NCI-H2227 treated with DMSO at 0.1 percent for 48 hours (cell line): Measurements from ENCODE around the gene CEP112.

Experiments used
- DNase-seq: peaks from one replicate; lab custom pipeline; 2025; lab: John Stamatoyannopoulos, UW

CEP112 gene

DNA sequence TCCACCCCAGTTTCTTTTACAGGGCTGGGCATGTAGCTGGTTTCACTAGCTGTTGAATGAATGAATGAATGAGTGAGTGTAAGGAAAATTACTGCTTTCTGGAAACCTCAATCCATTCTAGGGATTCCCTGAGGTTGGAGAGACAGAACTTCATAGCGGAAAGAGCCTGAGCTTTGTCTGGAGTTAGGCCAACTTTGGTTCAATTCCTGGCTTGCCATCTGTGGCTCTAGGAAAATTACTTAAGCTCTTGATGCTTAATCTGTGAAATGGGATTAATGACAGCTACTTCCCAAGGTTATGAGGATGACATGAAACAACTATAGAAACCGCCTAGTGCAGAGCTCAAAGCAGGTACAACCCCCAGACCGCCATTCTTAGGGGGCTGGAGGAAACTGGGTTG is 554.1 kb downstream of the CEP112 start:
- no peak for DNase-seq

DNA sequence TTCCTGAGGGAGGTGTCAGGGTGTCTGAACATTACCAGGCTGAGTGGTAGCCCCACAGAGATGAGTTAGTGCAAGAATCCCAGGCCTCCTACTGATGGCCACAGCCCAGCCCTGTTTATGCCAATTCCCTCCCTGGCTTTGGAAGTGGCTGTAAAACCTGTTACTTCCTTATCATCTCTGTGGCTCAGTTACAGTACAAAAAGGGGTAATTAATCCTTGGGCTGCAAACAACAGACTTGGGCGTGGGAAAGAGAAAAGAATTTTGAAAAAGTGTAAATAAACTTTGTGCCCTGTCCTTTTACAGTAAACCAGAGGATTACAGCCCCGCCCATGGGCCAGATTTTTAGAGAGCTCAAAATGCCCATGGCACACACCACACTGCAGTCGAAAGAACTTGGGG is 557.4 kb downstream of the CEP112 start:
- DNase-seq, result no peak

DNA sequence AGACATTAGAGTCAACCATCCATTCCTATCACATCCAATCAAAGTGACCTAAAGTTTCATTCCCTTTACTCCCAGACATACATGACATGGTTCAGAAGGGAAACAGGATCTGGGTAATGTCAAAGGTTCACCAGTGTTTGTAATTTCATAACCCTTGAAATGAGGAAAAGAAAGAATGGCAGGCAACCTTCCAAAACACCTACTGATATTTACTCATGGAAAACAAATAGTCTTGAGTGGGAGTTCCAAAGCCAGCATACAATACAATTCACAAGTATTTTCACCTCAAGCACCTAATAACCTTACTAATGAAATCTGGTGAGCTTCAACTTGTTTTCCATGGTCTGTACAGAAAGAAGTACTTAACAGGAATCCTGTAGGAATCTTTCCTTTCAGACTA is 557.9 kb downstream of the CEP112 start:
- DNase-seq, result no peak

DNA sequence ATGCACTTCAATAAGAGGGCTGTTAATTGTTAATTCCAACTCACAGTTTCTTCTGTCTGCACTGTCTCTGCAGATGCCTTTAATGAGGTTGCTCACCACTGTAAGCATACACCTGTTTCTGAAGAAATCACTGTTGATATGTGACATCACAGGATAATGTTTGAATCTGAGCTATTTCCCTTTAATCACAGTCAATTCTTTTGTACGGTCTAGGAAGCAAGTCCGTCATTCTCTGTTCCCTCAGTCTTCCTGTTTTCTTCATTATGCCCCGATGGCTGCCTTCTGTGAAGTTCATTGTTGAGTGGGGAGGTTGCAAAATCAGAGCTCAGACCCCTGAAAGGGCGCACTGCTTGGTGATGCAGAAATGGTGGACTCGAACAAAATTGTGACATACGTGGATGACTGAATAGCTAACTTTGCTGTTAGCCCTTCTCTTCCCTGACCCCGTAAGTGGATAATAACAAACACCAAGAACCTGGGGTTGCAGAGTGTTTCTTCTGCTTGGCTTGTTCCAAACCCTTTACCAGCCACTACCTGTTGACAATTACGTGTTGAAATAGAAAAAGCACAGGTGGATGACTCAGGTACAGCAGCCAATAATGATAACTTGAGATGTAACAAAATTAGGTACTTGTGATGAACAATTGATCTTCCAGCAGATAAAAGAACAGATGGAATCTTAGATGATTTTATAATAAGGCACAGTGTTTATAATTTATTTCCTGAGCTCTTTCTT is 558.6 kb downstream of the CEP112 start:
- DNase-seq, result no peak

DNA sequence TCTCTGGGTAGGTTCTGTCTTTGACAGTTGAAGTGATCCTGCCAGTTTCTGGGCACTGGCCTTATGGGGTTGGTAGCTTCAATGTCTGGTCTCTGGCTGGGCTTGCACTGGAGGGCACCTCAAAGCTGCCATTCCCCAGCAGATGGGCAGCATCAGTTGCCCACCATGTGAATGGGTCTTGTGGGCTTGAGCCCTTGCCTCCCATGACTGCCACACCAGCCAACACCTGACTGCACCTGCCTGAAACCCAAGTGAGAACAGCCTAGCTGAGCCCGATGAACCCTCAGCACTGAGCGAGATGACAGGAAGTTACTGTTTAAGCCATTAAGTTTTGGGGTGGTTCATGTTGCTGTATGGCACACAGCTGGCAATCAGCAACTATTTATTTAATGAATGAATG is 561.4 kb downstream of the CEP112 start:
- no peak for DNase-seq

DNA sequence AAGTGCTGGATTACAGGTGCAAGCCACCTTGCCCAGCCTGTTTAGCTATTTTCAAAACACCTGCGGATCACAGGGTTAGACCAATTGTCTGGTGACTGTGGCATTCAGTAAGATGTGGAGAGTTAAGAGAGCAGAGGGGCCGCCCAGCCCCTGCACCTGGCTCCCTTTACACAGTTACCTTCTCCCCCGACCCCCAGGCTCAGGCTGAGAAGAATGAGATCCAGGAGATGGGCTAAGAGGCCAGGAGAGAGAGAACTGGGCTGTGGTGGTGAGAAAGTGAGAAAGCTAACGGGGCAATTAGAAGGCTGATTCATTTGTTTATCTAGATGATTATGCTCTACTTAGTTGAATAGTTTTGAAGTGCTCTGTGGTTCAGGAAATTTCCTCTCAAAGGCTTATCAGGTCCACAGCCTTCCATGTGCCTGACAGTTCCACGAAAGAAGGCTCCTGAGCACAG is 562.7 kb downstream of the CEP112 start:
- no peak for DNase-seq

DNA sequence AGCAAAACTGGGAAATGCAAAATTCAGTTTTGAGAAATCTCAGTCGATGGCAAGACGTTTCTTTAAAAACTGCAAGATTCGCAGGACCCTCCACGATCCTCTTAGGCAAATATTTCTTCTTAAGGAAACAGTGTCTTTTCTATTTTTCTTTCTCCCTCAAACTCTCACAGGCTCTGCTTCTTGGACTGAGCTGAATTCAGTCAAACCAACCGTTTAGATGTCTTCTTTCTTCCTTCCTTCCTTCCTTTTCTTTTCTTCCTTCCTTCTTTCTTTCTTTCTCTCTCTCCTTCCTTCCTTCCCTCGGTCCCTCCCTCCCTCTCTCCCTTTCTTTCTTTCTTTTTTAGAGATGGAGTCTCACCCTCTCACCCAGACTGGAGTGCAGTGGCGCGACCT is 563.3 kb downstream of the CEP112 start:
- no peak for DNase-seq

DNA sequence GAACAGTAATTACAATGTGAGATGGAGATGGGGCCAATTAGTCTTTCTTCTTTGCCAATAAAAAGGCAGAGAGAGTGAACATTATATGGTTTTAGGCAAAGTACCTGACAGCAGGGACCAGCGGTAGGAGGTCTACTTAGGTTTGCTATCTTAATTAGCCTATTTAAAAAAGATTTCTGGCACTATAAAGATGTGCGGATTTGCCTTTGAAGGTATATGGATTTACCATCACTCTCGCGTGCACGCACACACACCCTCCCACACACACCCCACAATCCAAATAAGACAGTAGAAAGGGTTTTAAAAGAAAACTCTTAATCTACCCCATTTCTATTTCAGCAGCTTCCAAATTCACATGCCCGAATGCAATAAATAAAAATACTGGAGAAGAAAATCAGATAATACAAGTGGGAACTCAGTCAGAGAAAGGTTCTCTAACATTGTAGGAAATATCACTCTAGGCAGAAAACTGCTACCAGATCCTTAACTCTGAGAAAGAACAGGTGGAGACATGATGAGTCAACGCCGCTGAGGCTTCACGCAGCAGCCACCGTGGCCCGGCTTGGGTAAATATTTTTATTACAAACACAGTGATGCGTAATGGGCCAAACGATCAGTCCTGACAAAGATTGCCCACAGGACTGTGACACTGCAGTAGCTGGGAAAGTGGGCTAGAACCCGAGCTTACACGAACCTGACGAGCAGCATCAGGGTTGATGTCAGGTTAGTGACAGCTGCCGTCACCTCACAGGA is 563.9 kb downstream of the CEP112 start:
- DNase-seq, result no peak

DNA sequence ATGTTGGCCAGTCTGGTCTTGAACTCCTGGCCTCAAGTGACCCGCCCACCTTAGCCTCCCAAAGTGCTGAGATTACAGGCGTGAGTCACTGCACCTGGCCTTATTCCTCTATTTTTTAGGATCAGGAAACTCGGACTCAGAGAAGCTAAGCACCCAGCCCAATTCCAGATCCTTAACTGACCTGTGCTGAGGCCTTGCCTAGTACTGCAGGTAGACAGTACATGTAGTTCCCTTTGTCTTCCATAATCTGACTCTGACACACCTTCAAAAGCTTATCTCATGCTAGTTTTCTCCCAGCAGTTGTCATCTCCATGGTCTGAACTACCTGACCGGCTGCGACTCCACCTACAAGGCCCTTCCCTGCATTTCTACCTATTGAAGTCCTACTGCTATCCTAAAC is 564.8 kb downstream of the CEP112 start:
- DNase-seq, result no peak

DNA sequence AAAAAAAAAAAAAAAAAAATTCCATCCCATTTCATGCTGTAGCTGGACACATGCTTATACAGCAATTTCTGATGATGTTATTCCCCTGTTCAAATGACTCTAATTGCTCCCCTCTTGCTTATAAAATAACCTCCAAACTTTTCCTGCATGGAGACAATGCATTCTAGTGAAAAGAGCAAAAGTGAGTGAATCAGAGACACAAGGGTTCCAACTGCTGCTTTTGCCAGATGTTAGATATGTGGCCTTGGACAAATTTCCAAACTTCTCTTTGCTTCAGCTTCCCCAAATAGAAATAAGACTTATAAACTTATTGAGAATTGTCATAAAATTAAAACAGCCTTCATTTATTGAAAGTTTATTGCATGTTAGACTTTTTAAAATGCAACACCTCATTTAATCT is 565.5 kb downstream of the CEP112 start:
- no peak for DNase-seq

DNA sequence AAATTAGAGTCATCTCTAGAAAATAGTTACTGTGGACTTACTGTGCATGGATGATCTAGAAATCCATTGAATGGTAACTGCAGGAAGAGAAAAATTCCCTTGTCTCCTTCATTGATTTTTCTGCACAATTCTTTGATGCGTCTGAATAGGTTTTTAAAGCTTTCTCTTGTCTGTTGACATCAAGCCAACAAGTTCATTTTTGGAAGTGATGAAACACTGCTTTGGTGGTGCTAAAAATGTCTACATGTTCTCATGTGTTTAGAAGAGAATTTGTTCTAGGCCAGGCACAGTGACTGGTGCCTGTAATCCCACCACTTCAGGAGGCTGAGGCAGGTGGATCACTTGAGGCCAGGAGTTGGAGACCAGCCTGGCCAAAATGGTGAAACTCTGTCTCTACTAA is 573.4 kb downstream of the CEP112 start:
- DNase-seq, result no peak

DNA sequence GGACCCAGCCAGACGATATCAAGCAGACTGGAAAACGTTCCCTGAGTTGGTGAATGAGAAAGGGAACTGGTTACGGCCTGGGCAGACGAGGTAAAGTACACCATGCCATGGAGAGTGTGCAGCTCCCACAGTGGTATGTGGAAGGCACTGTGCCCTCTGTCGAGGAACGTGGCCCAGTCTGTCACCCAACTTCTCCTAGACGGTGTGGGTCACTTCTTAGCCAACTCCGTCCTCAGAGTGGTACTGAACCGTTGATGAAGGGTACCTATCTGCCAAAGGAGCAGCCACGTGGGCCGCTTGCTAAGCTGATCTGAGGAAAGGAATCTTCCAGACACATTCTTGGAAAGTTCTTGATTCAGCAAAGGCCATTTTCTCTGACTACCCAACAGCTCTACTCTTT is 574.4 kb downstream of the CEP112 start:
- no peak for DNase-seq

DNA sequence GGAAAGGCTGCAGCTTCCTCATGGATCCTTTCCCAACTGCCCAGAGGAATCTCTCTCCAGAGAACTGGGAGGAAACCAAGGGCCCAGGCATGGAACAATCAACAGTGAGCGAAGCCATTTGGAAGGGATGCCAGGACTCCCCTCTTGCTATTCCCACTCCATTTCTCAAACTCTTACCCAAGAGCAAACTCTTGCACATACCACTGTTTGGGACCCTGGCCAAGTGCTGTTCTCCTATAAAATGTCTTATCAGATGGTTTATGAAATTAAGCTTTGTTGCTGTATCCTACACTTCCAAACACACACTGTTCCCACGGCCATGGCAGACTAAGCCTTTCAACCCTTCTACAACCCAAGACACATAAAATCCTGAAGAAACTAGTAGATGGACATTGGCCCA is 582.2 kb downstream of the CEP112 start:
- no peak for DNase-seq

DNA sequence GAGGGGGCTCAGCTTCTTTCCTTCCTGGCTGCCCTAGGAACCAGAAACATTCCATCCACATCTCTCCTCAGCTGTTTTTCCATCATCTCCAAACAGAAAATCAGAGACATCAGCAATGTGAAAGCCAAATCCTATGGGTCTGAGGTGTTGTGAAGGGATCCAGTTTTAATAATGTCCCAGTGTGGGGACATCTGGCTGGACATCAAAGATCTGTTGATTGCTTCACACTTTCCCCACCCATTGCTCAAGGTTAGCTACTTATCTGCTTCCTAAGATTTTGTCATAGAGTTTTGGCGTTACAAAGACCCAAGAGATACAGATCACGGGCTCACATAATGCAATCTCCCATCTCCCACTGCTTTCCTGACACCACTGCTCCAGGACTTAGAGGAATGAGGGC is 582.6 kb downstream of the CEP112 start:
- DNase-seq, result no peak

DNA sequence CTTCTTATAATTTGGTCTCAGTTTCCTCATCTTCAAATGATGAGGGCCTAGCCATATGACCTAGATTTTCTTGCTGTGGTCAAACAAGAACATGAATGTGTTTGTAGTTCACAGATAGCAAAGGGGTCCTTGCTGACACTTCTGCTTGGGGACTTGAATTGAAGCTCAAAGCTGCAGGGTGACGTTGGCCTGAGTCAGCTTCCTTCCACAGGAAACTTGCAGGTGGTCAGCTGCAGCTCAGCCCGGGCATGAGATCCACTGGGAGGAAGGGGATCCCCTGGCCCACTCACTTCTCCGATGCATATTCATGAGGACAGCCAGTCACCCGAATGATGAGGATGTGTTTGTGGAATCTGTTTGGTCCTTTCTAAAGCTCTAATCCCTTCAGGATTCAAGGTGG is 587.9 kb downstream of the CEP112 start:
- DNase-seq, result no peak

DNA sequence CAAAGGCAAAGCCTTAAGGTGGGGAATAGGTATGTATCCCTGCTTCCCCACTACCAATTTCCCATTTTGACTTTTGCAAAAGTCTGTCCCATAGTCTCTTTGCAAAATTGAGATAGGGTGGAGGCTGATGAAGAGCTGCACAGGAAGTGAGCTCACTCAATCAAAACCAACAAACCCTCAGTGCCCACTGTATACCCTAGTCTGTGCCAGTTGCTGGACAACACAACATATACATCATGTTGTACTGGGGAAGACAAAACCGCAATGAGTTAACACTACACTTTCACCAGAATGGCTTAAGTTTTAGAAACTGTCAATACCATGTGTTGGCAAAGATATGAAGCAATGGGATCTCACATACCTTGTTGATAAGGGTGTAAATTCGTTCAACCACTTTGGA is 590.1 kb downstream of the CEP112 start:
- DNase-seq, result no peak

DNA sequence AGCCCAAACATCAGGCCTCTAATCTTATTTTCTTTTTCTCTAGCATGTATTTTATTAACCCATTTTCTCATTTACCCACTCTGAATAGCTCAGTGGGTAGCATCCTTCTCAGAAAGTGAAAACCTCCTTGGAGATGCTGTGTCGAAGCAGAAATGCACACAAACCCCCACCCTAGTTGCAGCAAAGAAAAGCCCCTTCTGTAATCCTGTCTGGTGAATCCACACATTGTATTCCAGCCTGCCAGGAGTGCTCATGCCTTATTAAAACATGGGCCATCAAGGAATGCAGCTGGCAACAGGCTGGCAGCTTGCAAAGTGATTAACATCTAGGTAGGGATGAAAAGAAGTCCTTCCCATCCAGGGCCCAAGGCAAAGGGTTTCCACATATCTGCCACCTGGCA is 590.8 kb downstream of the CEP112 start:
- no peak for DNase-seq

DNA sequence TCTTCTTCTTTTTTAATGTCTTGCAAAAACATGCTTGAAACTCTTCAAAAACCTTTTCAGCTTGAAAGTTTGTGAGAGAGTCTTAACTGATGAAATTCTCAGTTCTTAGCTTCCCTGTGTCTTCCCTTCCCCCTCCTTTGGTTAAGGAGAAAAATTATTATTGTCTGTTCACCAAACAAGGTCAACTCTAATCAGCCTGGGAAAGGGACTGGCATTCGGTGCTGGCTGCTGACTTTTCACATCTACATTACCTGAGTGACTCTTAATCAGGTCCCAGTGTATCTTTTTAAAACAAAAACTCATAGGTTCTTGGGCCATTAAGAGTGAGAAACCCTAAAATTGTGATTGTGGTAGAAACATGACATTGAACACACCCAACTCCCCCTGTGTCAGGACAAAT is 591.4 kb downstream of the CEP112 start:
- DNase-seq, result no peak

DNA sequence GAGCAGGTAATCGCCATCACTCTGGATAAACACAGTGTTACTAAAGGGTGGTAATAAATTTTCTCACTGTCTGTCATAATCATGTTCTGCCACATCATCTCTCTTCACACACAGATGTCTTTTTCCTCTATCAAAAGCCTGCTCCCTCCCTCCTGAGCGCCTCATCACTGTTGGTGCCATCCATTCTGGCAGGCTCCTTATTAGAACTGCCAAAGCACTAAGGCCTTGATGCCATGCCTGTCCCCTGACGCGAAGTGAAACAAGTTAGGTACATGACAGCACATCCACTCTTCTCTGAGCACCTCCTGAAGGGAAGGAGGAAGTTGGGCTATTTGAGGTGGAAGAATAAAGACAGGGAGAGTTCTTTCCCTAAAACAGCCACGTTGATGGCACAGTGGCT is 592.3 kb downstream of the CEP112 start:
- no peak for DNase-seq

DNA sequence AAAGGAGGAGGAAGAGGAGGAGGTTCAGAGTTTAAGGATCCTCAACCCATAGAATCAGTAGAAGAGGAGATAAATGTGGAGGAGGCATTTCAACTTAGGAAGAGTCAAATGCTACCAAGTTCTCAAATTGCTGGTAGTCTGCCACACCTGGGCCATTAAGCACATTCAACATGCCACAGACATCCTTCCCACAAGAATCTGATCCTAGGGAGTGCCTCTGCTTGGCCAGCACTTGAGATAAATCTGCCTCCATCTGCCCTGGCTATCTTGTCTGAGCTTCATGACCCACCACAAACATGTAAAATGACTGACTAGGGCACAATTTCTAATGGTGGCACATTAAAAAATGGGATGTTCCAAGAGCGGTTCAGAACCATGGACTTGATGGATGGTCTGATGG is 593.2 kb downstream of the CEP112 start:
- DNase-seq, result no peak

DNA sequence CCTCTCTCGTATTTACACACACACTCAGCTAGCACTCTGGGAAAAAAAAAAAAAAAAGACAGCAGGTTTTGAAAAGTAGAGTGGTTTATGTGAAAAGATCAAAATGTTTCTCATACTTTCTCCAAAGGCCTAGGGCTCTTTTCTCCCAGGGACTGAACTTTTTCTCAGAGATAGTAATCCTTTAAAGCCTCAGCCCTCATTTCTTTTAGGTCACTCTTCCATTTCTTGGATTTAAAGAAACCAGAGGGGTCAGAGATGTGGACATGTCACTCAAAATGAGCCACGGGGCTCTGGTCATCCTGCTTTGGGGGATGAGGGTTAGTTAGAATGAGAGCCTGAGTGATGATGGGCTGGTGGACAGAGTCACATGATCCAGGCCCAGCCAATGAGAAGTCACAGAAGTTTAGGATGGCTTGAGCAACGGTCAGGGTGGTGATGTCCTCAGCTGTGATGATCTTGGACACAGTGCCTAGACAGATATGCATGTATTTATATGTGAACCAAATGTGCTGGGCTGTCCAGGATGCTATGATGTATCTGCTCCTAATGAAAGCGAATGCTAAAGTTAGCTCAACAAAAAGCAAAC is 596.8 kb downstream of the CEP112 start:
- DNase-seq, result no peak

DNA sequence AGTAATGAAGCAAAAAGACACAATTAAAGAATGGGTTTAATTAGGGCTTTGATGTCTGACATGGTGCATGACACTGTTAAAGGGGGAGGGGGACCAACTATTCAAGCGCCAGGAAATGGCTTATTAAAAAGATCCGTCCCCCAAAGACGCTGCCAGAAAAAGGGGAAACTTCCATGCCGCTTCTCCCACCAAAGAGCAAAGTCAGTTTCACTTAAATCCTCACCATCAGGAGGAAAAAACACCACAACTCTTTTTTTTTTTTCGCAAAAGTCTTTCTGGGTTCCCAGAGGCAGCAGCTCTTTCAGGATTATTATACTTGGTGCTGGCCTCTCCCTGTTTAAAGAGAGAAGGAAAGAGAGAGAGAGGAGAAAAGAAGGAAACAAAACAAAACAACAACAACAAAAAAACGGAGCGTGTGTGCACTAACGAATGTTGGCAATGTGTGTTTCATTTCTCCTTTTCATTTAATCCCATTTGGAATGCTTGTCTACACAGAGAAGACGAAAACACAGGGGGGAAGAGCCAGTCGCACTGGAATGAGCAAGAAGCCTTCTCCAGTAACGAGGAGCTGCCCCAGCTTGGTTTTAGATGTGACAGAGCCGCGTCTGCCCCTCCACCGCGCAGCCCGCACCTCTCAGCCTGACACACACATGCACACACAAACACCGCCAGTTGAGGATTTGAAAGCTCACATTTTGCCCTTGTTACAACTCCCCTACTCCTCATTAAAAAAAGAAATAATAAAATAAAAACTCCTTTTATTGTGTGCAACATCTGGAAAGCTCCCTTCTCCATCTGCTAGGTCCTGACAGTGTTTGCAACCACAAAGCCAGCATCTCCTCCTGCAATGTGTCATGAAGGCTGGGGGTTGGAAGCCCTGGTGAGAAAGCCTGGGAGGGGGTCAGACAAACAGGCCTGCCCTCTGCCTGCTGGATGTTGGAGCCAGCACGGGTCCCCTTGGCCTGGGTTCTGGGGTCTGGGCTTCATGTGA is 597.8 kb downstream of the CEP112 start:
- no peak for DNase-seq
